CD14-positive monocyte (primary cell): ENCODE results near the gene LTV1. TPM values are rescaled to one million over a fixed set of nuclear protein-coding genes. Genes with fewer than 3 reads are reported as not detected.

Source experiments
- DNase-seq, 3 donors: peaks; one replicate each; pipeline ENCODE4 v3.0.0-alpha.2; 2011 to 2022
- H2AFZ ChIP-seq: 2 replicates; pipeline ENCODE4 v1.6.0; 2012; ENCODE audit warnings: mild to moderate bottlenecking, low read depth, low read length, inconsistent platforms; ENCODE audit not compliant: insufficient read depth, poor library complexity, severe bottlenecking
- H3K27ac ChIP-seq, 2 donors: 1 replicate in 1 of 2; 2 replicates in 1 of 2; pipeline ENCODE4 v1.5.1; 2012 to 2013; ENCODE audit warnings: low read length in 2 of 2, control low read depth in 1 of 2, inconsistent platforms in 1 of 2, low read depth in 1 of 2, mild to moderate bottlenecking in 1 of 2
- H3K27me3 ChIP-seq, 2 donors: one replicate each; pipeline versions ENCODE4 v1.6.0 to v1.6.1; 2011 to 2013; ENCODE audit warnings: low read length in 2 of 2; ENCODE audit not compliant: control insufficient read depth in 2 of 2, insufficient read depth in 2 of 2
- H3K36me3 ChIP-seq, 2 donors: replicated peaks in 1 of 2; 1 replicate in 1 of 2; 2 replicates in 1 of 2; pipeline versions ENCODE4 v1.5.1 to v1.6.1; 2012 to 2013; ENCODE audit warnings: low read length in 2 of 2, control low read depth in 1 of 2, inconsistent platforms in 1 of 2, mild to moderate bottlenecking in 1 of 2; ENCODE audit not compliant: insufficient read depth in 2 of 2, control insufficient read depth in 1 of 2
- H3K4me1 ChIP-seq, 2 donors: 1 replicate in 1 of 2; 2 replicates in 1 of 2; pipeline versions ENCODE4 v1.5.1 to v1.6.1; 2012 to 2013; ENCODE audit warnings: low read length in 2 of 2, control low read depth in 1 of 2, inconsistent platforms in 1 of 2, mild to moderate bottlenecking in 1 of 2, moderate library complexity in 1 of 2; ENCODE audit not compliant: insufficient read depth in 2 of 2, control insufficient read depth in 1 of 2
- H3K4me2 ChIP-seq: replicated peaks from 2 replicates; pipeline ENCODE3; 2012; ENCODE audit warnings: low read length, moderate library complexity, mild to moderate bottlenecking; ENCODE audit not compliant: poor library complexity, severe bottlenecking; ENCODE audit errors: extremely low read depth
- H3K4me3 ChIP-seq, 3 experiments: fragments of 200-600 bp in 1 of 3; sonication (generic) in 1 of 3; replicated peaks in 1 of 3; 1 replicate in 2 of 3; 2 replicates in 1 of 3; pipeline ENCODE4 v1.5.1; 2011 to 2013; ENCODE audit warnings: low read length in 3 of 3, mild to moderate bottlenecking in 3 of 3, control low read depth in 2 of 3, low read depth in 2 of 3, inconsistent platforms in 1 of 3, moderate library complexity in 1 of 3
- H3K79me2 ChIP-seq: 2 replicates; pipeline ENCODE4 v1.6.0; 2012; ENCODE audit warnings: mild to moderate bottlenecking, control low read depth, inconsistent platforms, low read length, moderate library complexity; ENCODE audit not compliant: insufficient read depth
- H3K9ac ChIP-seq: 2 replicates; pipeline ENCODE4 v1.6.0; 2017; ENCODE audit warnings: low read length, mild to moderate bottlenecking; ENCODE audit not compliant: insufficient read depth, poor library complexity, severe bottlenecking
- H3K9me3 ChIP-seq, 2 donors: replicated peaks in 1 of 2; 1 replicate in 1 of 2; 2 replicates in 1 of 2; pipeline versions ENCODE4 v1.5.1 to v1.6.1; 2012 to 2013; ENCODE audit warnings: low read length in 2 of 2, control low read depth in 1 of 2; ENCODE audit not compliant: control insufficient read depth in 1 of 2, insufficient read depth in 1 of 2
- H4K20me1 ChIP-seq: 2 replicates; pipeline ENCODE4 v1.6.0; 2012; ENCODE audit warnings: mild to moderate bottlenecking, low read length, control low read depth, moderate library complexity; ENCODE audit not compliant: insufficient read depth
- H3K27ac Mint-ChIP-seq, 7 donors: one replicate each; pipeline ENCODE4 v1.8.0; 2020; ENCODE audit warnings: mild to moderate bottlenecking in 7 of 7, mixed read lengths in 7 of 7, moderate library complexity in 6 of 7, inconsistent platforms in 2 of 7
- H3K27me3 Mint-ChIP-seq, 3 donors: one replicate each; pipeline ENCODE4 v1.8.0; 2021 to 2022; ENCODE audit warnings: low read depth in 3 of 3, mild to moderate bottlenecking in 3 of 3, mixed read lengths in 3 of 3, moderate library complexity in 3 of 3, inconsistent platforms in 1 of 3
- H3K36me3 Mint-ChIP-seq, 2 donors: one replicate each; pipeline ENCODE4 v1.8.0; 2020; ENCODE audit warnings: mixed read lengths in 2 of 2, inconsistent platforms in 1 of 2, mild to moderate bottlenecking in 1 of 2
- H3K4me1 Mint-ChIP-seq: one replicate; pipeline ENCODE4 v1.8.0; 2020; ENCODE audit warnings: mild to moderate bottlenecking, mixed read lengths
- H3K4me3 Mint-ChIP-seq, 2 donors: one replicate each; pipeline ENCODE4 v1.8.0; 2020; ENCODE audit warnings: mild to moderate bottlenecking in 2 of 2, mixed read lengths in 2 of 2, moderate library complexity in 1 of 2
- H3K9me3 Mint-ChIP-seq, 7 donors: one replicate each; pipeline ENCODE4 v1.8.0; 2020 to 2022; ENCODE audit warnings: mixed read lengths in 7 of 7, mild to moderate bottlenecking in 6 of 7, moderate library complexity in 6 of 7, inconsistent platforms in 2 of 7
- WGBS: methylation state at CpG from one replicate; pipeline ENCODE4 v1.1.5; 2013; ENCODE audit warnings: missing lambda C conversion rate; ENCODE audit not compliant: insufficient coverage; 5-methylcytosine and 5-hydroxymethylcytosine counted together
- intact Hi-C, 2 donors: fragments of 100-400 bp; cut with micrococcal nuclease; formaldehyde crosslinking; loops; one replicate each; pipeline versions ENCODE4 v1.15.0 to v1.15.1; 2023
- polyA plus RNA-seq, 3 donors: library from polyadenylated mRNA; depleted of rRNA in 1 of 3; unstranded in 2 of 3; stranded (reverse) in 1 of 3; fragments of 300-500 nt in 2 of 3; fragments of >200 nt in 1 of 3; fragmentation: Illumina TruSeq in 2 of 3; gene quantifications; 1 replicate in 2 of 3; 2 replicates in 1 of 3; pipeline ENCODE4 v1.2.3, GENCODE V29; 2012 to 2021
- TF ChIP-seq, protein P1 (sequence below): fragments of 200-600 bp; IDR thresholded peaks from one replicate; pipeline ENCODE4 v1.8.0; 2022; ENCODE audit warnings: antibody characterized with exemption, mild to moderate bottlenecking

LTV1 gene
- polyA plus RNA-seq, 3 donors, result 10.5 to 15.4 (median 11.6) TPM

DNA sequence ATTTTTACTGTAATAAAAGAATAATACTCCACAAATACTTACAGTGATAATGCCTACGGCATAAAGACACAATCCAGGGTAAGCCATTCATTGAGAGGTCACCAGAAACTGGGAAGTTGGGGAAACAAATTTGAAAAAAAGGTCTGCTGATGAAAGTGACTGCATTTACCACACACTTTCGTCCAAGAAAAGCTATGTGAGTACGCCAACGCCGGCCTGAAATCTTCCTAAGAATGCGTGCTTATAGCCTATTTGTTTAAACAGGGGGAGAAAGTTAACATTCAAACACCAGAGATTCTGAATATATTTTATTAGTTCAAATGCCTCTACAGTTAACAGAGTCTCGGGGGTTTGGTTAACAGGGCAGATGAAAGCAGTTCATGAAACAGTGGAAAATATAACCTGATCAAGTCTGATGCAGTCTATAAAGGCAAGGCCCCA lies 657 bp upstream of the LTV1 start:
- H3K4me1 Mint-ChIP-seq, result peaks cover 23% of the 10 kb centered on the region
- peaks cover 20 to 27% of the 10 kb centered on the region in 2 donors for H3K36me3 ChIP-seq
- H3K4me3 Mint-ChIP-seq, result peak overlapping the region; percentile 89 to 96
- peak overlapping the region; percentile 95 to 98 (median 97) for H3K27ac Mint-ChIP-seq
- peaks cover 22 to 23% of the 10 kb centered on the region in 2 donors for H3K36me3 Mint-ChIP-seq
- peak overlapping the region; percentile 95 for H3K9ac ChIP-seq
- TF ChIP-seq, protein P1, sequence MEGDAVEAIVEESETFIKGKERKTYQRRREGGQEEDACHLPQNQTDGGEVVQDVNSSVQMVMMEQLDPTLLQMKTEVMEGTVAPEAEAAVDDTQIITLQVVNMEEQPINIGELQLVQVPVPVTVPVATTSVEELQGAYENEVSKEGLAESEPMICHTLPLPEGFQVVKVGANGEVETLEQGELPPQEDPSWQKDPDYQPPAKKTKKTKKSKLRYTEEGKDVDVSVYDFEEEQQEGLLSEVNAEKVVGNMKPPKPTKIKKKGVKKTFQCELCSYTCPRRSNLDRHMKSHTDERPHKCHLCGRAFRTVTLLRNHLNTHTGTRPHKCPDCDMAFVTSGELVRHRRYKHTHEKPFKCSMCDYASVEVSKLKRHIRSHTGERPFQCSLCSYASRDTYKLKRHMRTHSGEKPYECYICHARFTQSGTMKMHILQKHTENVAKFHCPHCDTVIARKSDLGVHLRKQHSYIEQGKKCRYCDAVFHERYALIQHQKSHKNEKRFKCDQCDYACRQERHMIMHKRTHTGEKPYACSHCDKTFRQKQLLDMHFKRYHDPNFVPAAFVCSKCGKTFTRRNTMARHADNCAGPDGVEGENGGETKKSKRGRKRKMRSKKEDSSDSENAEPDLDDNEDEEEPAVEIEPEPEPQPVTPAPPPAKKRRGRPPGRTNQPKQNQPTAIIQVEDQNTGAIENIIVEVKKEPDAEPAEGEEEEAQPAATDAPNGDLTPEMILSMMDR, result no peak
- peak overlapping the region; percentile 61 to 89 (median 72) for H3K4me3 ChIP-seq
- peaks cover 41% of the 10 kb centered on the region for H3K79me2 ChIP-seq
- no CpG with 5 or more reads among the region's 7 CpGs for WGBS
- no peaks in the 10 kb centered on the region for H3K27me3 Mint-ChIP-seq
- no peaks in the 10 kb centered on the region for H3K27me3 ChIP-seq
- no peaks in the 10 kb centered on the region for H4K20me1 ChIP-seq
- no peaks in the 10 kb centered on the region for H3K9me3 ChIP-seq
- peaks cover 26 to 31% of the 10 kb centered on the region in 2 donors for H3K4me1 ChIP-seq
- H3K4me2 ChIP-seq, result peak overlapping the region; percentile 87
- peak overlapping the region; percentile 97 for H2AFZ ChIP-seq
- peak overlapping the region; percentile 81 to 97 for H3K27ac ChIP-seq
- intact Hi-C loops, result loop anchor here in 1 of 2 donors (5.0 kb wide), 1 partner anchor 255 kb away; the partner anchor contains the start of gene SF3B5
- H3K9me3 Mint-ChIP-seq, result peaks cover 0 to 2% (median 0%) of the 10 kb centered on the region in 7 donors
- DNase-seq, result no peak

DNA sequence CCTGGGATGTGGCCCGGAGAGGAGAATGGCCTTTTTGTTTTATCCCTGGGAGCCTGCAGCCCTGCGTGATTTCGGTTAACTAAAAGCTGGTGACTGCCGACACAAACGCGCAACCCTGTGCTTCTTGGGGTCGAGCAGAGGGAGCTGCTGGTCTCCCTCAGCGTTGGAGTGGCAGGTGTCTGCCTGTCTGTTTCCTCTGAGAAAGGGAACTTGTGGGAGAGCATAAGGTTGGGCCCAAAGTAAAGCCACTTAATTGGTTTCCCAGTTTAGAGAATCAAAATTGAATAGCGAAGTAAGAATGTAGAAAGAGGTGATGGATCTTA lies 500 bp downstream of the LTV1 start:
- Histone ChIP-seq H3K4me3 (peak overlapping the region; percentile 61 to 89 (median 72)), H3K4me2 (peak overlapping the region; percentile 87), H2AFZ (peak overlapping the region; percentile 97), H3K36me3 (peaks cover 32 to 38% of the 10 kb centered on the region in 2 donors), H3K9ac (peak overlapping the region; percentile 95), H3K27me3 (no peaks in the 10 kb centered on the region), H3K4me1 (peaks cover 26 to 31% of the 10 kb centered on the region in 2 donors), H3K79me2 (peaks cover 46% of the 10 kb centered on the region), H3K27ac (peak overlapping the region; percentile 81 to 97), H4K20me1 (no peaks in the 10 kb centered on the region), H3K9me3 (no peaks in the 10 kb centered on the region)
- 0% methylated on average over 9 of the region's 9 CpGs for WGBS
- Mint-ChIP-seq H3K9me3 (peaks cover 0 to 2% (median 0%) of the 10 kb centered on the region in 7 donors), H3K27me3 (no peaks in the 10 kb centered on the region), H3K27ac (peak overlapping the region; percentile 95 to 98 (median 97)), H3K36me3 (peaks cover 31 to 32% of the 10 kb centered on the region in 2 donors), H3K4me1 (peaks cover 23% of the 10 kb centered on the region), H3K4me3 (peak overlapping the region; percentile 89 to 96)
- TF ChIP-seq, protein P1, result no peak
- intact Hi-C loops, result loop anchor here in 1 of 2 donors (5.0 kb wide), 1 partner anchor 254 kb away; the partner anchor contains the start of gene SF3B5
- DNase-seq, result peak in 2 of 3 donors; percentile 8 to 26
